Keratinocyte (primary cell): ENCODE measurements around the gene PHF2. TPM values are rescaled to one million over a fixed set of nuclear protein-coding genes. Genes with fewer than 3 reads are reported as not detected.

Source experiments
- DNase-seq: peaks from one replicate; pipeline ENCODE4 v3.0.0-alpha.2; 2011; ENCODE audit warnings: low read depth, missing footprints, low spot score
- FAIRE-seq: peaks from 2 replicates; lab custom pipeline; 2011; peaks lifted over from hg19 to GRCh38; lab: Jason Lieb, UNC
- H2AFZ ChIP-seq: 2 replicates; pipeline ENCODE4 v1.6.0; 2012; ENCODE audit warnings: low read length, control low read depth, inconsistent platforms; ENCODE audit not compliant: control insufficient read depth
- H3K27ac ChIP-seq: 2 replicates; pipeline ENCODE4 v1.5.1; 2011; ENCODE audit warnings: low read length; ENCODE audit not compliant: control insufficient read depth, insufficient read depth
- H3K27me3 ChIP-seq: 3 replicates; pipeline ENCODE4 v1.6.0; 2011; ENCODE audit warnings: low read length; ENCODE audit not compliant: control insufficient read depth, insufficient read depth; ENCODE audit errors: extremely low read depth
- H3K36me3 ChIP-seq, 2 experiments: 2 replicates in 1 of 2; 3 replicates in 1 of 2; pipeline ENCODE4 v1.5.1; 2011; ENCODE audit warnings: low read length in 2 of 2, mild to moderate bottlenecking in 1 of 2; ENCODE audit not compliant: control insufficient read depth in 2 of 2, insufficient read depth in 2 of 2; ENCODE audit errors: extremely low read depth in 1 of 2
- H3K4me1 ChIP-seq: 3 replicates; pipeline ENCODE4 v1.5.1; 2011; ENCODE audit warnings: low read length; ENCODE audit not compliant: control insufficient read depth, insufficient read depth; ENCODE audit errors: extremely low read depth
- H3K4me2 ChIP-seq: 3 replicates; pipeline ENCODE4 v1.6.0; 2011; ENCODE audit warnings: low read depth, low read length; ENCODE audit not compliant: control insufficient read depth, insufficient read depth; ENCODE audit errors: extremely low read depth
- H3K4me3 ChIP-seq, 3 experiments: fragments of 200-600 bp in 1 of 3; sonication (generic) in 1 of 3; 2 replicates in 2 of 3; 3 replicates in 1 of 3; pipeline ENCODE4 v1.5.1; 2011 to 2016; ENCODE audit warnings: low read length in 3 of 3, mild to moderate bottlenecking in 3 of 3, control low read depth in 2 of 3, inconsistent platforms in 1 of 3, low read depth in 1 of 3, mixed read lengths in 1 of 3, mixed run types in 1 of 3, moderate library complexity in 1 of 3; ENCODE audit not compliant: control insufficient read depth in 2 of 3, insufficient read depth in 2 of 3; ENCODE audit errors: extremely low read depth in 1 of 3
- H3K79me2 ChIP-seq: 2 replicates; pipeline ENCODE4 v1.6.0; 2012; ENCODE audit warnings: low read length; ENCODE audit not compliant: control insufficient read depth, insufficient read depth
- H3K9ac ChIP-seq: 3 replicates; pipeline ENCODE4 v1.6.0; 2011; ENCODE audit warnings: low read length; ENCODE audit not compliant: control insufficient read depth, insufficient read depth; ENCODE audit errors: extremely low read depth
- H3K9me1 ChIP-seq: 3 replicates; pipeline ENCODE4 v1.6.0; 2011; ENCODE audit warnings: low read length; ENCODE audit not compliant: control insufficient read depth, insufficient read depth; ENCODE audit errors: extremely low read depth
- H3K9me3 ChIP-seq: 2 replicates; pipeline ENCODE4 v1.5.1; 2012; ENCODE audit warnings: low read depth, low read length; ENCODE audit not compliant: control insufficient read depth
- H4K20me1 ChIP-seq: 3 replicates; pipeline ENCODE4 v1.6.0; 2011; ENCODE audit warnings: low read length; ENCODE audit not compliant: control insufficient read depth, insufficient read depth; ENCODE audit errors: extremely low read depth
- CTCF ChIP-seq, 3 experiments: IDR thresholded peaks in 1 of 3; conservative IDR thresholded peaks in 1 of 3; optimal IDR thresholded peaks in 1 of 3; 2 replicates in 2 of 3; 3 replicates in 1 of 3; pipeline versions ENCODE3 to v1.5.1; 2011; ENCODE audit warnings: low read length in 3 of 3, mild to moderate bottlenecking in 3 of 3, moderate library complexity in 2 of 3, control low read depth in 1 of 3, inconsistent platforms in 1 of 3; ENCODE audit not compliant: insufficient read depth in 2 of 3; ENCODE audit errors: extremely low read depth in 1 of 3
- EZH2 ChIP-seq: IDR thresholded peaks from one replicate; pipeline ENCODE4 v1.6.1; 2012; ENCODE audit warnings: inconsistent platforms, mild to moderate bottlenecking, low read length, moderate library complexity
- dilution Hi-C: fragments of 300-500 bp; cut with MboI; formaldehyde crosslinking; loops from one replicate; pipeline ENCODE4 v1.7.0; 2020; ENCODE audit warnings: low sequenced_read_pairs; ENCODE audit not compliant: extremely low pct_ligation_motif_present
- polyA plus RNA-seq, 5 experiments: library from polyadenylated mRNA; depleted of rRNA in 3 of 5; stranded (reverse) in 3 of 5; stranded (forward) in 1 of 5; unstranded in 1 of 5; fragments of >200 nt; gene quantifications; 1 replicate in 1 of 5; 2 replicates in 3 of 5; 3 replicates in 1 of 5; pipeline versions ENCODE4 v1.2.1 to v1.2.3, GENCODE V29; 2011 to 2012; ENCODE audit warnings: missing spikeins in 2 of 5, low read depth in 1 of 5, low replicate concordance in 1 of 5

Gene PHF2
- polyA plus RNA-seq, 1 donor (not counting 4 experiments of a cell fraction or from before 2014, with no cell fraction given), result 5.1 TPM

- Histone ChIP-seq H3K9me1 (no peaks in the 10 kb centered on the region), H3K79me2 (no peaks in the 10 kb centered on the region), H3K36me3 (peaks cover 7 to 17% of the 10 kb centered on the region in 2 experiments), H3K4me1 (no peaks in the 10 kb centered on the region), H3K9ac (no peak overlapping the region), H3K9me3 (no peaks in the 10 kb centered on the region), H3K4me3 (no peak overlapping the region), H3K27ac (no peak overlapping the region), H2AFZ (no peak overlapping the region), H4K20me1 (no peaks in the 10 kb centered on the region), H3K27me3 (no peaks in the 10 kb centered on the region), H3K4me2 (no peak overlapping the region)
- TF ChIP-seq CTCF (optimal IDR thresholded peaks at IDR 0.05 in 1 of 3, IDR thresholded peaks at IDR 0.05 in 1 of 3, conservative IDR thresholded peaks at IDR 0.05 in 1 of 3; ENCODE audit: extremely low read depth in 1 of 3, insufficient read depth in 2 of 3, low read length in 3 of 3), result no peak
- TF ChIP-seq EZH2, result no peak
- dilution Hi-C loops, result no loop called here
- FAIRE-seq (no peak), DNase-seq (no peak)
Measured at GRCh38 chr9:93654351-93654961, 78.1 kb downstream of the PHF2 start.

- no peaks in the 10 kb centered on the region for H3K79me2 ChIP-seq
- DNase-seq, result no peak
- H2AFZ ChIP-seq, result no peak overlapping the region
- no peaks in the 10 kb centered on the region for H3K4me1 ChIP-seq
- no peaks in the 10 kb centered on the region for H3K27me3 ChIP-seq
- H3K27ac ChIP-seq, result no peak overlapping the region
- no peaks in the 10 kb centered on the region for H4K20me1 ChIP-seq
- no peak overlapping the region for H3K4me2 ChIP-seq
- H3K9ac ChIP-seq, result no peak overlapping the region
- FAIRE-seq, result no peak
- no peaks in the 10 kb centered on the region for H3K9me3 ChIP-seq
- no peaks in the 10 kb centered on the region for H3K9me1 ChIP-seq
- no peak overlapping the region for H3K4me3 ChIP-seq
- peaks cover 5 to 18% of the 10 kb centered on the region in 2 experiments for H3K36me3 ChIP-seq
- dilution Hi-C loops, result no loop called here
- TF ChIP-seq CTCF (optimal IDR thresholded peaks at IDR 0.05 in 1 of 3, IDR thresholded peaks at IDR 0.05 in 1 of 3, conservative IDR thresholded peaks at IDR 0.05 in 1 of 3; ENCODE audit: extremely low read depth in 1 of 3, insufficient read depth in 2 of 3, low read length in 3 of 3) (no peak), EZH2 (no peak)
Measured at GRCh38 chr9:93655621-93656425, 79.4 kb downstream of the PHF2 start.
